Erythroblast (primary cell): Measurements from ENCODE around the gene PLEKHG5.

Source experiments
- GATA1 ChIP-seq: IDR thresholded peaks from 2 replicates; pipeline ENCODE4 v1.6.1; 2011; ENCODE audit warnings: low read depth, mild to moderate bottlenecking, control low read depth, low read length, moderate library complexity
- POLR2A ChIP-seq: IDR thresholded peaks from 2 replicates; pipeline ENCODE4 v1.6.1; 2011; ENCODE audit warnings: mild to moderate bottlenecking, low read length

DNA sequence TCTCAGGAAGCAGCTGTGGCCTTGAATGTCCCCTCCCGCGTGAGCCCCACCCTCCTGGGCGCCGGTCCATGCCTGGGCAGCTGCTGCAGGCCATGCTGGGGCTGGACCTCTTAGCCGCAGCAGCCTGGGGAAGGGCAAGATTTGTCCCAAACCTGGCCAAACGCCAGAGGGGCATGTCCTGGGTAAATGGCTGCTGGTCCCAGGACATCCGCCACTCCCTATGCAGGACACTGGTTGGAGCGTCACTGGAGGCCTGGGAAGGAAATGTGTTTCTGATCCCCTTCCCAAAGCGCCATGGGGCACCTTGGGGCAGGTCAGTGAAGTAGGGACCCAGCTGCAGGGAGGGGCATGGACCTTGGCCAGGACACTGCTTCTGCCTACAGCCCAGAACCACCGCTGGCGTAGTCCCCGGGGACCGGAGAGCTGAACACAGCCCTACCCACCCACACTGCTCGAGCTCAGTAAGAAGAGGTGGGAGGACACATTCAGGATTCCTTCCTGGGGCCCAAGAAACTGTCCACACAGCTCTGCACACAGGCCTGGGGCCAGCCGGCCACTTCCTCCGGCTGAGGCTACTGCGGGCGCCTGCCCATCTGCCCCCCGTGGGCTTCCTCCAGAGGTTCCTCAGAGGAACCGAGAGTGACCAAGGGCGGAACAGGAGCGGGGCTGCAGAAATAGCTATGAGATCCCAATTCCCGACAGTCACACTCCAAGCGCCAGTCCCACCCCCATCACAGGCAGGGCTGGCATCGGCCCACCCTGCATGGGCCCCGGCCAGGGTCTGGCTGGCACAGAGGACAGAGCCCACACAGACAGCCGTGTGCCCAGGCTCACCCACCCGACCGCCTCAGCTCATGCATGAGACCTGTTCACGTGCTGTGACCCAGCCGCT, 10.8 kb upstream of the PLEKHG5 start:
- TF ChIP-seq POLR2A, result no peak
- no peak for TF ChIP-seq GATA1
